ENCODE measurements around the gene SOCS3.

SOCS3 gene

DNA sequence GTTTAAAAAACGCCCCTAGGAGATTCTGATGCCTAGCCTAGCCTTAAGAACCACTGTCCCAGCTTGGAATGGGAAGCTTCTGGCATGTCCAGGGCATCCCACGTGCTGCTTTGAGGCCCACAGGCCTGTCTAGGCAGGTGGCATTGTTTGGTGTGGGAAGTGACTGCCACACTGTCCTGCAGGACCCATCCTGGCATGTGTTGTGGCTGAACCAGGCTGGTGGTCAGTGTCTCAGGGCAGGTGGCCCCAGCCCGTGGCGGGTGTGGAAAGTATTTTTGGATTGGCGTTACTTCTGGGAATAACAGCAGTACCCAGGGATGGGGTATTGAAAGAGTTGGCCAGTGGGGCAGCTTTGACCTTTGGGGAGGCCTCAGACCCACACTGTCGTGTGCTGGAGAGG, 46.5 kb upstream of the SOCS3 start:
- no peak overlapping the region for H3K4me3 ChIP-seq (ENCODE audit: low read depth, low read length)
- H3K9me3 ChIP-seq: no peaks in the 10 kb centered on the region
- DNase-seq: no peak
- H3K27me3 ChIP-seq: no peaks in the 10 kb centered on the region
- TF ChIP-seq, protein P1, sequence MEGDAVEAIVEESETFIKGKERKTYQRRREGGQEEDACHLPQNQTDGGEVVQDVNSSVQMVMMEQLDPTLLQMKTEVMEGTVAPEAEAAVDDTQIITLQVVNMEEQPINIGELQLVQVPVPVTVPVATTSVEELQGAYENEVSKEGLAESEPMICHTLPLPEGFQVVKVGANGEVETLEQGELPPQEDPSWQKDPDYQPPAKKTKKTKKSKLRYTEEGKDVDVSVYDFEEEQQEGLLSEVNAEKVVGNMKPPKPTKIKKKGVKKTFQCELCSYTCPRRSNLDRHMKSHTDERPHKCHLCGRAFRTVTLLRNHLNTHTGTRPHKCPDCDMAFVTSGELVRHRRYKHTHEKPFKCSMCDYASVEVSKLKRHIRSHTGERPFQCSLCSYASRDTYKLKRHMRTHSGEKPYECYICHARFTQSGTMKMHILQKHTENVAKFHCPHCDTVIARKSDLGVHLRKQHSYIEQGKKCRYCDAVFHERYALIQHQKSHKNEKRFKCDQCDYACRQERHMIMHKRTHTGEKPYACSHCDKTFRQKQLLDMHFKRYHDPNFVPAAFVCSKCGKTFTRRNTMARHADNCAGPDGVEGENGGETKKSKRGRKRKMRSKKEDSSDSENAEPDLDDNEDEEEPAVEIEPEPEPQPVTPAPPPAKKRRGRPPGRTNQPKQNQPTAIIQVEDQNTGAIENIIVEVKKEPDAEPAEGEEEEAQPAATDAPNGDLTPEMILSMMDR (IDR thresholded peaks at IDR 0.05; ENCODE audit: low read depth, low read length): no peak
- H3K4me1 ChIP-seq: peaks cover 3% of the 10 kb centered on the region; the same call in 1 of the 2 replicates
- peaks cover 63% of the 10 kb centered on the region for H3K36me3 ChIP-seq

DNA sequence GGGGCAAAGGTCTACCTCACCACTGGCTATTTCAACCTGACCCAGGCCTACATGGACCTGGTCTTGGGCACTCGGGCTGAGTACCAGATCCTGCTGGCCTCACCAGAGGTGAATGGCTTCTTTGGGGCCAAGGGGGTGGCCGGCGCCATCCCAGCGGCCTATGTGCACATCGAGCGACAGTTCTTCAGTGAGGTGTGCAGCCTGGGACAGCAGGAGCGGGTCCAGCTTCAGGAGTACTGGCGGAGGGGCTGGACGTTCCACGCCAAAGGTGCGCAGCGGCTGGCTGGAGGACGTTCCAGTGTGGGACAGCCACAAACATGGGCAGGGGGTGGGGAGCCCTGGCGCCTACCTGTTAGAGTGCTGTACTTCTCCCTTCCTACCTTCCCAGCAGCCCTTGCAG, 43.9 kb upstream of the SOCS3 start:
- DNase-seq: no peak
- Histone ChIP-seq H3K4me1 (no peaks in the 10 kb centered on the region), H3K4me3 (ENCODE audit: low read depth, low read length) (no peak overlapping the region), H3K27me3 (no peaks in the 10 kb centered on the region), H3K36me3 (peaks cover 76% of the 10 kb centered on the region), H3K9me3 (no peaks in the 10 kb centered on the region)
- TF ChIP-seq, protein P1 (IDR thresholded peaks at IDR 0.05; ENCODE audit: low read depth, low read length): no peak

DNA sequence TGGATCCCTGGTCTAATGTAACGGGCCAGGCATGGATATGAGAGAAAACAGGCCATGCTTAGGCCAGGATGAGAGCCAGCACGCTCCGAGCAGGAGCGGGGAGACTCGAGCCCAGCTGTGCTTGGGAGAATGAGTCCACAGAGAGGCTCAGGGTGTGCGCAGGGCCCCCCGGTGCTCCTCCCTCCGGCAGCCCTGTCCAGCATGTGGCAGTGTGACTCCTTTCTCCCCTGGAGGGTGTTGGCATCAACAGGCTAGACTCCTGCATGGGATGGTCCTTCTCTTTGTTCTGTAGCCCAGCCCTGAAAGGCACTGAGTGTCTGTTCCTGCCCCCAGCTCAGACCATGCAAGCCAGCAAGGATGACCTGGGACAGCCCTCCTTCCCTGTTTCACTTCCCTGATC, 42.0 kb upstream of the SOCS3 start:
- TF ChIP-seq, protein P1 (IDR thresholded peaks at IDR 0.05; ENCODE audit: low read depth, low read length): no peak
- H3K4me1 ChIP-seq: no peaks in the 10 kb centered on the region
- peaks cover 71% of the 10 kb centered on the region for H3K36me3 ChIP-seq
- no peaks in the 10 kb centered on the region for H3K27me3 ChIP-seq
- no peak for DNase-seq
- no peaks in the 10 kb centered on the region for H3K9me3 ChIP-seq
- no peak overlapping the region for H3K4me3 ChIP-seq (ENCODE audit: low read depth, low read length)

DNA sequence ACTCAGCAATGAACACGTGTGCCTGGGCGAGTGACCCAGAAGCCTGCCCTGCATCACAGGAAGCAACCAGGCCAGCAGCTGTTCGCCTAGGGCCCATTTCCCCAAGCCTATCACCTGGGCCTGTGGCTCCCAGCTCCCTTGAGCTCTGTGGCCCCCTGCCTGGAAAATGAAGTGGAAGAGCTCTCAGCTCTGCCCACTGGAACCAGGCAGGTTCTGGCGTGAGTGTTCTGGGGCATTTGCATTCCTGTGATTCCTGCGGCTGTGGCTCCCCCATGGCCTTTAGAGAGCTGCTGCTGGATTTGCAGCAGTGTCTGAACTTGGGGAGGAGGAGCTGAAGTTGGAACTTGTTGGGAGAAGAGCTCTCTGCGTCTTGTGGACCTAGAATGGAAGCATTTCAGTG, 41.4 kb upstream of the SOCS3 start:
- Histone ChIP-seq H3K27me3 (no peaks in the 10 kb centered on the region), H3K4me1 (no peaks in the 10 kb centered on the region), H3K9me3 (no peaks in the 10 kb centered on the region), H3K4me3 (ENCODE audit: low read depth, low read length) (no peak overlapping the region), H3K36me3 (peaks cover 70% of the 10 kb centered on the region)
- no peak for DNase-seq
- TF ChIP-seq, protein P1 (IDR thresholded peaks at IDR 0.05; ENCODE audit: low read depth, low read length): no peak

DNA sequence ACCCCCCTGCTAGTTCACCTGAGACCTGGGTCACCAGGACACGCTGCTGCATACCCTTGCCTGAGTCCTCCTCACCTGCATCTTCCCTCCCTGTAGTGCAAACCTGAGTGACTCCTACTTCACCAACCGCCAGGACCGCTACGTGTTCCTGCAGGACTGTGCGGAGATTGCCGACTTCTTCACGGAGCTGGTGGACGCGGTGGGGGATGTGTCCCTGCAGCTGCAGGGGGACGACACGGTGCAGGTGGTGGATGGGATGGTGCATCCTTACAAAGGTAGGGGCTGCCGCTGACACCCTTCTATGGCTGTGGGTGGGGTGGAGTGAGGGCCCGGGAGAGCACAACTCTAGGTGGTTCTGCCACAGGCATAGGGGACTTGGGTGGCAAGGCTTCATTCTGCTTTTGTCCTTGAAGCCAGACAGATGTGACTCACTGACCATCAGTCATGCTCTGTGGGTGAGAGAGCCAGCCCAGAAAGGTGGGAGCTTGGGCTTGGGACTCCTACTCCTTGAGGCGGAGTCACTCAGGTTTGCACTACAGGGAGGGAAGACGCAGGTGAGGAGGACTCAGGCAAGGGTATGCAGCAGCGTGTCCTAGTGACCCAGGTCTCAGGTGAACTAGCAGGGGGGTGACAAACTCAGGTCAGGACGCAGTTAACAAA, 40.8 kb upstream of the SOCS3 start:
- TF ChIP-seq, protein P1 (IDR thresholded peaks at IDR 0.05; ENCODE audit: low read depth, low read length): no peak
- DNase-seq: no peak
- Histone ChIP-seq H3K9me3 (no peaks in the 10 kb centered on the region), H3K4me1 (no peaks in the 10 kb centered on the region), H3K27me3 (no peaks in the 10 kb centered on the region), H3K36me3 (peaks cover 74% of the 10 kb centered on the region), H3K4me3 (ENCODE audit: low read depth, low read length) (no peak overlapping the region)

DNA sequence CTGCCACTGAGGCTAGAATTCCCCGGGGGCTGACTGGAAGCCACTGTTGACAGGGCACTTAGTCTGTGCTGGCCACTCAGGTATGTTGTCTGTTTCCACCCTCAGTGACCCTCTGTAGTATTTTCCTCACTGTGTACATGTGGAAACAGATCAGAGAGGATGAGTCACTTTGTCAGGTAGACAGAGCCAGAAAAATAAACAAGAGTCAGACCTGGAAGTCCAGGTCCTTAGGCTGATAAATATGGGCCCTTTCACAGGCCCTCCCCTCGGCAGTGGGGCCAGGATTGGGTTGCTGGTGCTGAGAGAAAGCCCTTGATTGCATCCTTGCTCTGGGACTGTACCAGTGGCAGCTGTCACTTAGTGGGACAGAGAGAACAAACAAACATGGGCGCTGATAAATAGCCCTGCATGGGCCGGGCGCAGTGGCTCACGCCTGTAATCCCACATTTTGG, 39.8 kb upstream of the SOCS3 start:
- no peak for DNase-seq
- Histone ChIP-seq H3K27me3 (no peaks in the 10 kb centered on the region), H3K36me3 (peaks cover 73% of the 10 kb centered on the region), H3K9me3 (no peaks in the 10 kb centered on the region), H3K4me1 (no peaks in the 10 kb centered on the region), H3K4me3 (ENCODE audit: low read depth, low read length) (no peak overlapping the region)
- TF ChIP-seq, protein P1 (IDR thresholded peaks at IDR 0.05; ENCODE audit: low read depth, low read length): no peak
